Adrenal gland (tissue), 12 donors: ENCODE measurements around the gene GET3. TPM values are rescaled to one million over a fixed set of nuclear protein-coding genes. Genes with fewer than 3 reads are reported as not detected.
A peak's percentile ranks its signal among the peaks of the same experiment; 100 is the strongest.

Source experiments
- DNase-seq, 7 donors: peaks; one replicate each; pipeline ENCODE4 v3.0.0-alpha.2; 2019 to 2020
- H3K27ac ChIP-seq, 5 donors: fragments of 200-600 bp; sonication (generic) in 4 of 5; 1 replicate in 3 of 5; 2 replicates in 2 of 5; pipeline versions ENCODE4 v1.5.1 to v1.8.0; 2016 to 2020; ENCODE audit warnings: mild to moderate bottlenecking in 1 of 5
- H3K27me3 ChIP-seq: fragments of 200-600 bp; 2 replicates; pipeline ENCODE4 v1.8.0; 2021
- H3K36me3 ChIP-seq, 2 donors: fragments of 200-600 bp; replicated peaks in 1 of 2; 1 replicate in 1 of 2; 2 replicates in 1 of 2; pipeline versions ENCODE4 v1.5.1 to v1.8.0; 2018 to 2022
- H3K4me1 ChIP-seq, 2 donors: fragments of 200-600 bp; replicated peaks in 1 of 2; 1 replicate in 1 of 2; 2 replicates in 1 of 2; pipeline versions ENCODE4 v1.5.1 to v1.8.0; 2018 to 2021
- H3K4me3 ChIP-seq, 4 donors: fragments of 200-600 bp; sonication (generic) in 3 of 4; one replicate each; pipeline ENCODE4 v1.5.1; 2016 to 2018
- H3K9me3 ChIP-seq, 3 donors: fragments of 200-600 bp; sonication (generic) in 1 of 3; replicated peaks in 1 of 3; 1 replicate in 2 of 3; 2 replicates in 1 of 3; pipeline versions ENCODE4 v1.5.1 to v1.8.0; 2016 to 2021
- POLR2A ChIP-seq, 2 donors: fragments of 450-650 bp; IDR thresholded peaks; one replicate each; pipeline ENCODE4 v1.6.1; 2017; ENCODE audit warnings: antibody characterized with exemption in 2 of 2, mild to moderate bottlenecking in 2 of 2, moderate library complexity in 1 of 2
- WGBS, 4 donors: extraction: QIAGEN DNeasy Blood & Tissue Kit in 2 of 4; methylation state at CpG; one replicate each; pipeline versions ENCODE4 v1.1.5 to v1.1.7; 2013 to 2017; 5-methylcytosine and 5-hydroxymethylcytosine counted together
- intact Hi-C, 2 donors: fragments of 100-400 bp; cut with DNase I; formaldehyde crosslinking; loops; one replicate each; pipeline versions ENCODE4 v1.14.1 to v1.15.0; 2022 to 2023
- polyA plus RNA-seq, 3 donors: library from polyadenylated mRNA; stranded (reverse); fragments of 200-250 nt in 2 of 3; fragments of 350-450 nt in 1 of 3; fragmentation: Illumina TruSeq in 1 of 3; extraction: RNeasy Lipid Tissue Mini Kit (QIAGEN cat#74804) in 1 of 3; gene quantifications; one replicate each; pipeline ENCODE4 v1.2.3, GENCODE V29; 2013 to 2014
- total RNA-seq, 9 donors: library from RNA; depleted of rRNA in 4 of 9; stranded (reverse); fragments of >200 nt in 4 of 9; fragments of 120-200 nt in 1 of 9; fragmentation: NEBNext Ultra II Directional in 1 of 9; extraction: Animal tissue kit (Norgen Biotek cat#: 25700) in 1 of 9; gene quantifications; one replicate each; pipeline versions ENCODE4 v1.1.0 to v1.2.4, GENCODE V29; 2013 to 2023
- TF ChIP-seq, protein P1 (sequence below), 6 experiments: fragments of 450-650 bp in 4 of 6; fragments of 200-600 bp in 2 of 6; sonication (generic) in 1 of 6; IDR thresholded peaks; 1 replicate in 5 of 6; 2 replicates in 1 of 6; pipeline versions ENCODE4 v1.5.1 to v1.8.0; 2016 to 2021; ENCODE audit warnings: antibody characterized with exemption in 6 of 6, mild to moderate bottlenecking in 2 of 6, moderate library complexity in 1 of 6
- donor health status: healthy with polysubstance abuse.
- donor health status: Bipolar disorder and iron deficiency.
- donor health status: DM: yes; HTN: yes; CAD: no.
- donor health status: DM: no; HTN: no; CAD: no.
- donor health status: DM: no; HTN: no; CAD: no.
- donor health status: DM: yes; HTN: yes; CAD: no.

Gene GET3
- total and polyA plus RNA-seq, 12 donors: 50.3 to 97.7 (median 81.8) TPM

DNA sequence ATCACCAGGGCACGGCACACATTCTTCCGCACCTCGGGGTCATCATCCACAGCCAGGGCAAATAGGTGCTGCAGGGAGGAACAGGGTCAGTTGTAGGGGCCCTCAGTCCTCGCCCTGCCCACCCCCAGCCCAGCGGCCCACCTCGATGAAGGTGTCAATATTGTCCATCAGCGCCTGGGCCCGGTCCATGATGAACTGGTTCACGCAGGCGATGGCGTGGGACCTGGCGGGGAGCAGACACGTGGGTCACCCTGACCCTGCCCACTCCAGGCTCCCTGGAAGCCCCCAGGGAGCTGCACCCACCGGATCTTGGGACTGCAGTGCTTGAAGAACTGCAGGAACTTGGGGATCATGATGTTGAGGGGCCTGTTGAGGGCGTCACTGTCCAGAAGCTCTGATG lies 22.2 kb upstream of the GET3 start:
- Histone ChIP-seq H3K9me3 (no peaks in the 10 kb centered on the region), H3K36me3 (peaks cover 0 to 81% of the 10 kb centered on the region in 2 donors), H3K4me1 (peaks cover 0 to 3% of the 10 kb centered on the region in 2 donors), H3K27me3 (no peaks in the 10 kb centered on the region), H3K4me3 (no peak overlapping the region), H3K27ac (no peak overlapping the region)
- DNase-seq: no peak
- intact Hi-C loops: loop anchor here in 1 of 2 donors (5.0 kb wide), 1 partner anchor 37 kb away; the partner anchor contains the start of gene BEST2
- TF ChIP-seq POLR2A (IDR thresholded peaks at IDR 0.05): no peak
- TF ChIP-seq, protein P1, sequence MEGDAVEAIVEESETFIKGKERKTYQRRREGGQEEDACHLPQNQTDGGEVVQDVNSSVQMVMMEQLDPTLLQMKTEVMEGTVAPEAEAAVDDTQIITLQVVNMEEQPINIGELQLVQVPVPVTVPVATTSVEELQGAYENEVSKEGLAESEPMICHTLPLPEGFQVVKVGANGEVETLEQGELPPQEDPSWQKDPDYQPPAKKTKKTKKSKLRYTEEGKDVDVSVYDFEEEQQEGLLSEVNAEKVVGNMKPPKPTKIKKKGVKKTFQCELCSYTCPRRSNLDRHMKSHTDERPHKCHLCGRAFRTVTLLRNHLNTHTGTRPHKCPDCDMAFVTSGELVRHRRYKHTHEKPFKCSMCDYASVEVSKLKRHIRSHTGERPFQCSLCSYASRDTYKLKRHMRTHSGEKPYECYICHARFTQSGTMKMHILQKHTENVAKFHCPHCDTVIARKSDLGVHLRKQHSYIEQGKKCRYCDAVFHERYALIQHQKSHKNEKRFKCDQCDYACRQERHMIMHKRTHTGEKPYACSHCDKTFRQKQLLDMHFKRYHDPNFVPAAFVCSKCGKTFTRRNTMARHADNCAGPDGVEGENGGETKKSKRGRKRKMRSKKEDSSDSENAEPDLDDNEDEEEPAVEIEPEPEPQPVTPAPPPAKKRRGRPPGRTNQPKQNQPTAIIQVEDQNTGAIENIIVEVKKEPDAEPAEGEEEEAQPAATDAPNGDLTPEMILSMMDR (IDR thresholded peaks at IDR 0.05): no peak
- WGBS, 4 donors: 87 to 95% (median 90%) methylated on average over 12 to 15 of the region's 15 CpGs; no CpG with 5 or more reads in 1 of the 4 donors

DNA sequence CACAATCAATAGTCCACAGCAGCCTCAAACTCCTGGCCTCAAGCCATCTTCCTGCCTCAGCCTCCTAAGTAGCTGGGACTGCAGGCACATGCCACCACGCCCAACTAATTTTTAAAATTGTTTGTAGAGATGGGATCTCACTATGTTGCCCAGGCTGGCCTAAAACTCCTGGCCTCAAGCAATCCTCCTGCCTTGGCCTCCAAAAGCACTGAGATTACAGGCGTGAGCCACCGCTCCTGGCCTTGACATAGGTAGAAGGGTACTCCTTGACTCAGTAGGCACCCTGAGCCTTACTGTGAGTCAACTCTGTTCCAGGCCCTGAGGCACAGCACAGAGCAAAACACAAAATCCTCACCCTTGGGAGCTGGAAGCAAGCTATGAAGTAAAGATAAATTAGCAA lies 21.4 kb upstream of the GET3 start:
- H3K9me3 ChIP-seq: no peaks in the 10 kb centered on the region
- H3K27me3 ChIP-seq: no peaks in the 10 kb centered on the region
- H3K4me3 ChIP-seq: no peak overlapping the region
- no peak for TF ChIP-seq POLR2A (IDR thresholded peaks at IDR 0.05)
- TF ChIP-seq, protein P1 (IDR thresholded peaks at IDR 0.05): no peak
- no peak for DNase-seq
- H3K36me3 ChIP-seq: peaks cover 0 to 73% of the 10 kb centered on the region in 2 donors
- peaks cover 8 to 11% of the 10 kb centered on the region in 2 donors for H3K4me1 ChIP-seq
- intact Hi-C loops: loop anchor here in 1 of 2 donors (5.0 kb wide), 1 partner anchor 36 kb away; the partner anchor contains the start of gene BEST2
- WGBS, 4 donors: 58 to 77% (median 70%) methylated on average over 3 of the region's 3 CpGs
- no peak overlapping the region for H3K27ac ChIP-seq

DNA sequence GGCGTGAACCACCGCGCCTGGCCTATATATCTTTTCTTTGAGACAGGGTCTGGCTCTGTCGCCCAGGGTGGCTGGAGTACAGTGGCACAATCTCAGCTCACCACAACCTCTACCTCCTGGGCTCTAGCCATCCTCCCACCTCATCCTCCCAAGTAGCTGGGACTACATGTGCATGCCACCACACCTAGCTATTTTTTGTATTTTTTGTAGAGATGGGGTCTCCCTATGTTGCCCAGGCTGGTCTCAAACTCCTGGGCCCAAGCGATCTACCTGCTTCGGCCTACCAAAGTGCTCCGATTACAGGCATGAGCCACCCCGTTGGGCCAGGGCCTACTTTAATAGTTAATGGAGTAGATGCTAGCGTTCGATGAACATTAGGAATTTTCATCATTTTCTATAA lies 17.0 kb upstream of the GET3 start:
- WGBS, 4 donors: 74 to 83% (median 79%) methylated on average over 10 of the region's 10 CpGs
- H3K27ac ChIP-seq: peak overlapping the region in 3 of 5 donors; percentile 89 to 99 (median 91)
- intact Hi-C loops: no loop called here
- no peak for TF ChIP-seq POLR2A (IDR thresholded peaks at IDR 0.05)
- TF ChIP-seq, protein P1 (IDR thresholded peaks at IDR 0.05): no peak
- H3K4me1 ChIP-seq: peaks cover 20 to 27% of the 10 kb centered on the region in 2 donors
- no peaks in the 10 kb centered on the region for H3K27me3 ChIP-seq
- H3K36me3 ChIP-seq: peaks cover 0 to 34% of the 10 kb centered on the region in 2 donors
- no peaks in the 10 kb centered on the region for H3K9me3 ChIP-seq
- no peak for DNase-seq
- peak overlapping the region in 1 of 4 donors; percentile 98 for H3K4me3 ChIP-seq

DNA sequence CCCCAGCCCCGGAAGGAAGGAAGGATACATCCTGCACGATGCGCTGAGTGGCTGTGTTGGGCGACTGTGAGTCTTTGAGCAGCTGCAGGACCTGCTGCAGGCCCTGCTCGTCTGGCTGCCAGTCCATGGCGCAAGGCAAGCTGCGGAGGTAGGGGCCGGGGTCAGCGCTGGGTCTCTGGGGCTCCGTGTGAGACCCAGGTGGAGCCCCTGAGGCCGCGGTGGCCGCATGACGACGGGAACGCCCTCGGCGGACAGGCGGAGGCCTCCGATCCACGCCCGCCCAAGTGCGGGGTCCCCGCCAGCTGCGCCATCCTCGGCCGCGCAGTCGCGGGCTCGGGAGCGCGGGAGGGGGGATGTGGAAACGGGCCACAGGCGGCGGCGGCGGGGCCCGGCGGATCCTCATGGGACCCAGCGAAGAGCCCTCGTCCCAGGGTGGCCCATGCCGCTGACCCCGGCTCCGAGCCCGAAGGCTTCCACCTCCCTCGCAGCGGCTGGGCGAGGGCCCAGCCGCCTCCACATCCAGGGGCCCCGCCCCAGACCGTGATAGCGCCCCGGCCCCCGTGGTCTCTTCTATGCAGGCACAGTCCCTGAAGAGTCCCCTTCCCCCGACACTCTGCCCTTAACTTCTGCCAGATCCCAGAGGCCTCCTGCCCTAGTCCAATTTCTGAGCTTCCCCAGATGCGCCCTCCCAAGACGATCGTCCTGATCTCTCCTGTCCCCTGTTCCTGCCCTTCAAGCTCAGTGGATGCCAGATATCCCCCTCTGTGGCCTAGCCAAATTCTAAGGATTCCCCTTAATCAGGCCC lies 16.2 kb upstream of the GET3 start:
- DNase-seq: peak in 3 of 7 donors; percentile 41 to 48 (median 43)
- TF ChIP-seq POLR2A (IDR thresholded peaks at IDR 0.05): no peak
- TF ChIP-seq, protein P1 (IDR thresholded peaks at IDR 0.05): no peak
- H3K36me3 ChIP-seq: peaks cover 0 to 27% of the 10 kb centered on the region in 2 donors
- H3K9me3 ChIP-seq: no peaks in the 10 kb centered on the region
- WGBS, 4 donors: 3 to 9% (median 5%) methylated on average over 12 to 59 of the region's 59 CpGs
- no peaks in the 10 kb centered on the region for H3K27me3 ChIP-seq
- peak overlapping the region; percentile 89 to 99 (median 92) for H3K27ac ChIP-seq
- H3K4me1 ChIP-seq: peaks cover 20 to 27% of the 10 kb centered on the region in 2 donors
- peak overlapping the region in 3 of 4 donors; percentile 64 to 98 (median 69) for H3K4me3 ChIP-seq
- intact Hi-C loops: no loop called here
